Measurements from ENCODE around the gene KPNA3.
A peak's percentile ranks its signal among the peaks of the same experiment; 100 is the strongest.

The KPNA3 gene

GRCh38 chr13:49676581-49677298, 115.7 kb downstream of the KPNA3 start:
- no peak for DNase-seq

GRCh38 chr13:49670828-49671227, 121.7 kb downstream of the KPNA3 start:
- DNase-seq: no peak

GRCh38 chr13:49669735-49670309, 122.7 kb downstream of the KPNA3 start:
- peak; percentile 25 to 33 for DNase-seq

DNA sequence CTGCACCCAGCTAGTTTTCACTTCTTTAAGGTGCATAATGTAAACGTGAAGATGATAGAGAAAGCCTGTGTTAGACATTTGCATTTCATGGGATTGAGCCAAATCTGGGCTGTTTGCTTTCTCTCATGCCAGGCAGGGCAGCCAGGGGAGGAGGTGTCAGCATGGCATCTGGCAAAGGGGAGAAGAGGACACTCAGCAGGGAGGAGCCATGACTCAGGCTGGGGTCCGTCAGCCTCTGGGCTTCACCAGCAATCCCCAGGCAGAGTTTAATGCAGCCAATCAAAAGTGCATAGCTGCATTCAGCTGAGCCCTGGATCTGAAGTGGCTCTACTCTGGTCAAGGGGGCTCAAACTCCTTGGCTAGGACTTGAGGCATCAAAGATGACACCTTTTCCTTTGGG, 124.7 kb downstream of the KPNA3 start:
- no peak for DNase-seq

GRCh38 chr13:49664606-49665005, 127.9 kb downstream of the KPNA3 start:
- no peak for DNase-seq

GRCh38 chr13:49657241-49657641, 135.2 kb downstream of the KPNA3 start:
- no peak for DNase-seq

GRCh38 chr13:49655906-49656305, 136.6 kb downstream of the KPNA3 start:
- no peak for DNase-seq

GRCh38 chr13:49654011-49654410, 138.5 kb downstream of the KPNA3 start:
- no peak for DNase-seq

GRCh38 chr13:49653478-49653877, 139.0 kb downstream of the KPNA3 start:
- no peak for DNase-seq

DNA sequence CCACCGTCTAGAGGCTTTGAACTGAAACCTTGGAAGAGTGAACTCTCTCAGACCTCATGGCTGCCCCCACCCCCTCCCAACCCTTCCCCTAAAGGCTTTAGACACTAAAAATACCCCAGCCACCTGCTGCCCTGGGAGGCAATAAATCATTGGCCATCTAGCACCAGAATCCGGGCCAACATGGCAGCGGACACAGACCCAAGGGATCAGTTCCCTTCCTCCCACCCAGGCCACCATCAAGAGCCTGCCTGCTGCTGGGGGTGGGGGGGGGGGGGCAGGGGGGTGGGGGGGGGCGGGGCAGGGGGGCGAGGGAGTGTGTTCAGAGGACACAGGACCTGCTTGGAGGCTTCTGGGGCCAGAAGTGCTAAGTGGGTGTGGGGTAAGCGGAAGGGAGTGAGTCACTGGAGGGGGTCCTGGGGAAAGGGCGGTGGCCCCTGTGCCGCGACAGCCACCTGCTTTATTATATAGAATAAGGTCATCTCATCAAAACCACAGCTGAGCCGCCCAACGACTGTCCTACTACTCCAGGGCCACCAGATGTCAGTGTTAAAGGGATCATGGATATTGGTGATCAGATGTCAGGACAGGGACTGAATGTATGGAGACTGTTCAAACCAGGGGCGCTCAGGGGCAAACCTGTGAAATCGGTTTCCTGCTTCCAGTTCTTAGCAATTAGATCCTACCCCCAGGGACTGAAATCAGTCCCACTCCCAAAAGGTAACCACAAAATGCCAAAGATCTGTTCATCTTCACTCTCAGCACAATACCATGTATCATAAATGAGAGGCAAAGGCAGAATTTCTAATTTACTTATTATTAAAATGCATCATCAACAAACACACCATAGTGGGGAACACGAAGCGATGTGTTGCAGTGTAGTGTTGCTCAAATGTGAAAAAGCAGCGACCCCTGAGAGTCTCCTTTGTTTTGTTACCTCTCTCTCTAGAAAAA, 139.9 kb downstream of the KPNA3 start:
- peak in 1 of 2 donors; percentile 31 for DNase-seq

- no peak for DNase-seq
These were observed 140.7 kb downstream of the KPNA3 start for GRCh38 chr13:49651570-49652354.

- no peak for DNase-seq
These were observed 142.5 kb downstream of the KPNA3 start for GRCh38 chr13:49649963-49650312.

Data from CD4-positive, alpha-beta T cell treated with Interleukin-4 for 1 hour (primary cell).